GM03348 (cell line): ENCODE data around the gene RRP15.
"Not testable (repeated sequence)": the region's sequence is repeated elsewhere in the genome, so short reads cannot be mapped to it uniquely, and the experiment has no call there.

Experiments
- DNase-seq: peaks from one replicate; pipeline ENCODE4 v3.0.0; 2012; ENCODE audit warnings: low spot score

RRP15 gene

DNA sequence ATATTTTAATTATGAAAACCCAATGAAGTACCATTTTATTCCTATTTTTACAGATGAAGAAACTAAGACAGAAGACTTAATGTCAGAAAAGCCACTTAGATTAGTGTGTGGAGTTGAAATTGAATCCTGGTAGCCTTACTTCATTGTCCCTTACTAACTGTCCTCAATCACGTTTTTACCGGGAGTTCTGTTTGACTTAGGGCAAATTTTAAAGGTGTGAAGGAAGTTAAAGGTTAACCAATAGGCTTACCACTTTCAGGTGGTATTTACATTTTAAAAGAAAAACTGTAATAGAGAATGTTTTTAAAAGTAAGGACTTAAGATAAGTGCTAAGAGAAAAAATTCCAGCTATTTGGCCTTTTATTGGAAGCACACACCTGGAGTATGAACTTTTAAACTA is 12.4 kb downstream of the RRP15 start:
- no peak for DNase-seq

DNA sequence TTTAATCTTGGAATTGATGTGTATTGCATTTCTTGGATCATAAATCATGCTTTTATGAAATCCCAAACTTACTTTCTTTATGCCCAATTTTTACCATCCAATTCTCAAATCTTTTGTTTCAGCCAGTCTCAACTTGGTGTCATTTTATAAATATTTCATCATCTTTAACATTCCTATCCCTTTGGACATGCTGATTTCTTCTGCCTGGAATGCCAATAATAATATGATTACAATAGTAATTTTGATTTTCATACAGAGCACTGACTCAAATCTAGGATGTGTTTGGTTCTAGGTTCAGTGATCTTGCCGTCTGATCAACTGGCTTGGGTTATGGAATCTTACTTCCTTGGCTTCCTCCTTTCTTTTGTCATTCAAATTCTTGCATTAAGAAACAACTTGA is 12.8 kb downstream of the RRP15 start:
- DNase-seq, result peak; percentile 6

DNA sequence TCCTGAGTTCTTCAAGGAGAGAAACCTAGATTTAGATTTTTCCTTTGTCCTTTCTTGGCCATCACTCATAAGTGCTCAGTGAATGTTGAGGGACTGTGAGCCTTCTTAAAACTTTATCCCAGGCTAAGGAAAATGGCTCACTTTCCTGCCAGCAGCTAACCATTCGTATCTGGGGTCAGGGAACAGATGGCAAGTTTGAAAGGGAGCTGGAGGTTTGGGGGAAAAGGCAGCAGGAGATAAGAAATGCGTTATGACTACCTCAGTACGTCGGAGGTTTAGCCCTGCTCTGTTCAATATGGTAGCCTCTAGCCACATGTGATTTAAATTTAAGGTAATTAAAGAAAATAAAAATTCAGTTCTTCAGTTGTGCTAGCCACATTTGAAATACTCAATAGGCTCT is 13.3 kb downstream of the RRP15 start:
- DNase-seq, result no peak

DNA sequence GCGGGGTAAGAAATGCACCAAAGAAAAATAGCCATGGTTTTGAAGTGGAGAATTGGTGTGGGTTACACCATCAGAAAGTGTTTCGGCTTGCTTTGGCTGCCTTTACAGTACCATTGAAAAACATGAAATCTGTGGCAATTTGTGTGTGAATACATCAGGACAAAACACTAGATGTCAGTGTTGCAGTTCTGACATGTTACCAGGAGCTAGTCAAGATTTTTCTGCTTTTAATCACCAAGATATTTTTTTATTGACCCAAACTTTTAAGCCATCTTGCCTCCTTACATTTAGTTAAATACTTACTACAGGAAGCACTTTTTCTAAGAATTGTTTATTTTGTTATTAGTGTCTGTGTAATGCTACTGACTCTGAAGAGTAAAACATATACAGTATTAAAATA is 14.3 kb downstream of the RRP15 start:
- peak; percentile 65 for DNase-seq

- DNase-seq, result no peak
These were observed 16.1 kb downstream of the RRP15 start for GRCh38 chr1:218301217-218301616.

- no peak for DNase-seq
These were observed 17.1 kb downstream of the RRP15 start for GRCh38 chr1:218302155-218302554.

DNA sequence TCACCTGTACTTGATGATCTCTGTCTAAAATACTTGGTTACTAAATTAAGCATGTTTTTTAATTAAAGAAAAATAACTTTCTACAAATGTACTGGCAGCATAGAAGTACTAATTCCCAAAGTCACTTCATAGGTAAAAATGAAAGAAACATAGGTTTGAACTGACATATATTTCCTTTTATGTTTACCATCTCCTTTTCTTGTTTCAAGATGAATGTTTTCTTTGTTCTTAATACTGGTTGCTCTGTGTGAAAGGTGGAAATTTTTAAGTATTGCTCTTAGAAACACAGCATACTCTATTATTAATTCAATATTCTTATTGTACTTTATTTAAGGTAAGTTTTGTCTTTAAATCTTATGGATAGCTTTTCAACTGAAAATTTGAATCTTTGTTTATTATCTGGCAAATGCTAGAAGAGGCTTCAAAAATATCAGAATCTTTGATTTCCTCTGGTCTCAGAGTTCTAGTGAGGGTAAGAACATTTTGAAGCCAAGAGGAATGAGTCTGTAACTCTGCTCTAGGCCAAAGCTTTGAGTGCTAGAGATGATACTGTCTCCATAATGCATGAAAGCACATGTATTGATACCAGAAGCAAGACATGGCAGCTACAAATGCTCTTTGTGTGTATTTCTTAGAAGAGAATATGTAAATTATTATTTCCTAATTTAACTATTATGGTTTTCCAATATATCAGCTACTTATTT is 18.2 kb downstream of the RRP15 start:
- no peak for DNase-seq

GRCh38 chr1:218304281-218305039 is 19.4 kb downstream of the RRP15 start:
- DNase-seq, result no peak

DNA sequence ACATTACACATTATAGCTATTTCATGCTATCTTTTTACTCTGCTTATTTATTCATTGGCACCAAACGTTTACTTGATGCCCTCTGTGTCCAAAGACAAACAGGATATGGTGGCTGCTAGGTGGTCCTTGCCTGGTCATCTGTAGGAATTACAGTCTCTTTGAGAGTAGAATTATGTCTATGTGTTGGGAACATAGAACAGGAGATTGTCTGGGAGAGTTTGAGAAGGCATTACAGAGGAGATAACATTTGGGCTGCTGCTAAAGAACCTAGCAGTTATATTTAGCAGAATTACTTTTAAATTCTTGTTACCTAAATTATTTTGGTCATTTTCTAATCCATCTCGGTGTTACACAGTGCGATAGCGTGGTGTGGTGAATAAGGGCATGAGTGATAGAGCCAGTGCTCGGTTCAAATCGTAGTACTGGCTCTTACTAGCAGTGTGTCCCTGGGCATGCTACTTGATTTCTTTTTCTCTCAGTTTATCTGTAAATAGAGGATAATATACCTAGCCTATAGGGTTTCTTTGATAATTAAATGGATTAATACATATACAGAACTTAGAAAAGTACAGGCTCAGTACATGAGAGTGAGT is 20.5 kb downstream of the RRP15 start:
- DNase-seq, result no peak

DNA sequence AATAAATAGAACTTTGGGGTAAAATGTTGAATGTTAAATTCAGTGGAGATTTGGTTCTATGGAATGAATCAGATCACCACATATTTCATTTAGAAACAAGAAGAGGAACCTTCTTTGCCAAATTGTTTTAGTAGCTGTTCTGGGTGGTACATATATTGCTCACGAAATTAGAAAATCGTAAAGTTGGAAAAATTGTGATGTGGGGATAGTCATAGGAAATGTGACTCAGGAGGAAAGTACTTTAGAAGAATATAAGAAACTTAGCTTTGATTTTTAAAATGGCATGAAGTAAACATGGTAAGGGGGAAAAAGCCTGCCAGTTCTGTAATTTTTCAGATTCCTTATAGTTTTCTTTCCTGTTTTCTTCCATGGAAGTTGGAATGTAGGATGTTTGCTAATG is 27.4 kb downstream of the RRP15 start:
- peak; percentile 34 for DNase-seq

DNA sequence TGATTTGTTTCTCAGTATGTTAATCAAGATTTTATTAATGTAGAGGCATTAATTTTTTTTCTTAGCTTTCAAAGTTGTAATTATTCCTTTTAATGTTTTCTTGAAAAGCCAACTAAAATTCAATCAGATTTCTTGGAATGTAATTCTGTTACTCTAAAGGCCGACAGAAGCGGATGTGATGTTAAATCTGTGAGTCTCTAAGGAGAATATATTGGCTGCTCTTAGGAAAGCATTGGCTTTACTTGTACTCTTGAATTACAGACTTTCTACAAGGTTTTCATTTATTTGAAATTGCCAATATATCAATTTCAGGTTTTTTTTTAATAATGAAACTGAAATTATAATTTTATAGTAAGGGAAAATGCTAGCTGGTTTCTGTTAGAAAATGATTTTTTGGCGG is 29.2 kb downstream of the RRP15 start:
- DNase-seq, result no peak

DNA sequence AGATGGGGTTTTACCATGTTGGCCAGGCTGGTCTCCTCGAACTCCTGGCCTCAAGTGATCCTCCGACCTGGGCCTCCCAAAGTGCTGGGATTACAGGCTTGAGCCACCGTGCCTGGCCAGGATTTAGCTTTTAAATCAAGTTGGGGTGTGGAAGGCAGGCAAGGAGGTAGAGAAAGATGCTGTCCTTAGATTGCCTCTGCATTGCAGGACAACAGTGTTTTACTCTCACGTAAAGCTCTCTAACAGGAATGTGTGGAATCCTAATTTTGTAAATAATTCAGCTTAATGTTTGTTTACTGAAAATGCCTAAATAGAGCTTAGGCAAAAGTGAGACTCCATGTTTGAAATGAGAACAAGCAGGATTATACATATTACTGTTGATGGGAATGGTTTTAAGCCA is 30.5 kb downstream of the RRP15 start:
- DNase-seq, result no peak

- DNase-seq, result no peak
These were observed 32.0 kb downstream of the RRP15 start for GRCh38 chr1:218317061-218317460.

GRCh38 chr1:218320182-218320581 is 35.1 kb downstream of the RRP15 start:
- DNase-seq, result not testable (repeated sequence)

DNA sequence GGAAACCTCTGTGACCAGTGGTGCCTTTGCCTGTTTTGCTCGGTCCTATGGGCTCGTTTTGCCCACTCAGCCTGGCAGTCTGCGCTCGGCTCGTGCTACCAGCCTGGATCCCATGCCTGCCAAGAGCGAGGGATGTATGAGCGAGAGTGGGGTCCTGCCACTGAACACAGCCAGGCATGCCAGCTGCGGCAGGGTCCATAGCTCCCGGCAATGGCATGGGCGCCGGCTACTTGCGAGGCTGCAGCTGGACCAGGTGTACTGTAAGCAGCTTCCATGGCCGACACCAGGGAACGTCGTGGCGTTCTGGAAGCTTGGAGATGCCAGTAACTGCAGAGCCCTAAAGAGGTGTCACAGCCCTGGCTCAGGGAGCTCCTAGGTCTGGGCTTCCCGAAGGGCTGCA is 37.7 kb downstream of the RRP15 start:
- no peak for DNase-seq

- no peak for DNase-seq
These were observed 38.6 kb downstream of the RRP15 start for GRCh38 chr1:218323568-218324225.

GRCh38 chr1:218324226-218324580 is 39.1 kb downstream of the RRP15 start:
- no peak for DNase-seq

DNA sequence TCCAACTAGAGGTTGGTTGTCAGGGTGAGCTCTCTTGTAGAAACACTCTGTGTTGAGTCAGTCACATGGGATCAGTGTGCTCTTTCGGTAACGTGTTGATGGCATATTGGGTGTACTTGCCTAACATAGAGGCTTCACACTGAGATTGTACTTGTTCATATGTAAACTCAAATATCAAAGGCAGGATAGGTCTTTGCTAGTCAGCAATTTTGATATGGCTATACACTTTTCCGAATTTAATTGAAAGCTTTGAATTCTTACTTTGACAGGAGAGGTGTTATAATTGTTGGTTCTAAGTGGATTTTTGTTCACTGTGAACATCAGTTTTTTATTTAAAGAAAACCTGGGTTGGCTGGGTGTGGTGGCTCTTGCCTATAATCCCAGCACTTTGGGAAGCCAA is 43.7 kb downstream of the RRP15 start:
- DNase-seq, result no peak

DNA sequence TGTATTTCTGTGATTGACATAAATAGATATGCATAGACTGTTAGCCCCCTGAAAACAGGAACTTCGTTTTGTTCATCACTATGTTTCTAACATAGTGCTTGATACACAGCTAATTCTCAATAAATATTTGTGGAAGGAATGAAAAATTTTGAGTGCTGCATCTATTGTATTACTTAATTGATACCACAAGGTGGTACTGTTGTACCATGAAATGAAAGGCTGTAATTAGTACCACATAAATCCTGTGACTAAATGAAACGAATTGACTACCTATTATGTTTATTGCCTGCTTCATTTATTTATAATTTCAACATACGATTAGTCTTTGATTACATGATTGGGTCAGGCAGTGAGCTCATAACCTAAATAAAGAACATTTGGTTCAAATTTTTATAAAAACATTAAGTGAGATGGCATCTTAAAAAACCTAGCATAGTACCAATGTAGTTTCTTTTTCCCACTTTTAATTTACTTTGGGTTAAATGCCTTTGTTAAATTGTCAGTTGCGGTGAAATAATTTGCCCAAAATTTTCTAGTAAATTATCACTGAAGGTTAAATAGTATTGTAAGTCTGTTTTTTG is 45.0 kb downstream of the RRP15 start:
- DNase-seq, result peak; percentile 53

- DNase-seq, result no peak
These were observed 47.3 kb downstream of the RRP15 start for GRCh38 chr1:218332416-218332815.

DNA sequence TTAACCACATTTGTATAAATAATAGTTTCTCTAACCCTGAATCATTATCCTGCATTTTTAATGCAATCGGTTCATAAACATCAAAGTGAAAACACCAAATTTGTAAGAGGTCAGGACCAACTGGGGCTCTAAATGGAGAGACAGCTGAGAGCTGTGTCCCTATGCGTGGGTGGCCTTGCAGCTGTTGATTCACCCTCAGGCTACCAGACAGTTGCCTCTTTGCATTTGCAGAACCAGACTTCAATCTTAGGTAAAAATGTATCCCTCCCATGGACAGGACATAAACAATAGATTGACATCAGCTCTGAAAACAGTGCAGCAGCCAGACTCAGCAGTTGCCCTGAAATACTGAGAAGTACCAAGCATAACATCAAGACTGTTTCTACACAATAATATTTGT is 51.2 kb downstream of the RRP15 start:
- no peak for DNase-seq

DNA sequence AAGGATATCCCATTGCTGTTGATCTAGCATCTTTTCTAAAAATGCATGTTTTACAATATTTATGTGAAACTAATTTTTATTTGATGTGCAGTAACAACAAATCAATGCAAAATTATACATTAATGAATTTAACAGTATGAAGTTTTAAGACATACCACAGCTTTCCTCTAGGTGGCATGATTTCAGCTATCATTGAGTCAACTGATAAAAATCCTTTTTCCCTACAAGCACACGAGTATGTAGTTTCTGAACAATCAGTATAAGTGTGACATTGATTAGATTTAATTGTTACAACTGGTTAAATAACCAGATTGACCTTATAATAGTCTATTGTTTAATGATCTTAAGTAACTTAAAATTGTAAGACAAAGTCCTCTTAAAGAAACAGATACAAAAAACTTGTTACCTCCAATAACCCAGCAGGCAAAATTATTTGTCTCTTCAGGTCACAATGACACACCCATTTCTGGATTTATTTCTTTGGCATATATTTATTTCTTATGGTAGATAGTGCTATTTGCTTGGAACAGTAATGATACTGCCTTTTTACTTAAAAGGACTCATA is 54.3 kb downstream of the RRP15 start:
- DNase-seq, result peak; percentile 31
